CD4-positive, alpha-beta T cell treated with Interleukin-4 for 4 hours (primary cell): ENCODE results near the gene PTPRN.
"Not testable (repeated sequence)": the region's sequence is repeated elsewhere in the genome, so short reads cannot be mapped to it uniquely, and the experiment has no call there.

Experiments
- DNase-seq: peaks from one replicate; pipeline ENCODE4 v3.0.0-alpha.2; 2020

PTPRN gene

DNA sequence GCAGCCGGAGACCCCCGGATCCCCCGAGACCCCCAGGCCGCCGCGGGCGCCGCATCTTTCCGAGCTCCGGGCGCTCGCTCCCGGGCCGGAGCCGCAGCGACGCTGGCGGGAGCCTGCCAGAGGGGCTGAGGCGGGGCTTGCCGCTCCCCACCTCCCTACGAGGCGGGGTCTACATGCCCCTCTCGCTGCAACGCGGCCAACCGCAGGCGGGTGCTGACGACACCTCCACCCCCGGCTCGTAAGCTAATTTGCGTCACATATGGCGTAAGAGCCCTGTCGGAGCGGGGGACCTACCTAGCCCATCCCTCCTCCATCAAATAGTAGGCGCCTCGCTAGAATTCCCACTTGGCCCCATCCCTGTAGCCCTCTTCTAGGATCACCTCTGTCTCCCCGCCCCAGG, at the start of gene PTPRN:
Gene PTPRN, minus strand, starts transcription at position 124 of the 400 bp plus-strand sequence. Its CDS starts 69 bp downstream, at position 55.
- DNase-seq: no peak

DNA sequence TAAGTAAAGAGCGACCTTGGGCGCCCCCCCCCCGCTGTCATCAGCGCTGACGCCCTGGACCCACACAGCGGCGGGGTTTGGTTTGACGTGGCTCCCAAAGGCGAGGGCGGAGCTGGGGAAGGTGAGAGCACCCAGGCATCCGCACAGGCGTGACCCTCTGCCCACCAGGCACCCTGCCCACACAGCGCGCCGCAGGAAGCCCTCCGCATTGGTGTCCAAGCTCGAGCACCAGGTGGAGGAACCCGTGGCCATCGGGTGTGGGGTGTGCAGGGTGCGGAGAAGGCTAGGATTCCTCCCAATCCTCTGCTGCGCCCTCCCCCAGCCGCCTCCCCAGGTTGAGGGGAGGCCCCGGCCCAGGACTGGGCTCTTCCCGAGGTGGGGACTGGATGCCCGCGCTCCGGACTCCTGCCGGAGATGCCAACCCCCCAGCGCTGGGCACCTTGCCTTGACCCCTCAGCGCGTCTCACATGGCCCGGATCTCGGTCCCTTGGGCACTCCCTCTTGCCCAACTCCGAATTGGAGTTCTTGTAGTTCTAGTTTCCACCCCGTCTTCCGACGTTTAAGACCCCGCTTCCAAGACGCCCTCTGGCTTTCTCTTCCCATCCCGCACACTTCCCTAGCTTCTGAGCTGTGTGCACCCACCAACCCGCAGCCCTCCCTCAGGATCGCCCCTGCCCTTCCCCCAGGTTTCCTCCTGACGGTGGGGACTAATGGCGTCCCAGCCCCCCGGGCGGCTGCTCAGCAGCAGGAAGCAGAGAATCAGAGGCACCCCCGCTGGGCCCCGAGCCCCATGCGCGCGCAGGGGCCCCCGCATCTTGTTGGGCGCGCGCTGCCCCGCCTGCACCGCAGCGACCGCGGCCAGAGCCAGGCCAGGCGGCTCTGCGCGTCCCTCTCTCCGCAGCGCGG, 49.2 kb upstream of the PTPRN start:
- DNase-seq: no peak

DNA sequence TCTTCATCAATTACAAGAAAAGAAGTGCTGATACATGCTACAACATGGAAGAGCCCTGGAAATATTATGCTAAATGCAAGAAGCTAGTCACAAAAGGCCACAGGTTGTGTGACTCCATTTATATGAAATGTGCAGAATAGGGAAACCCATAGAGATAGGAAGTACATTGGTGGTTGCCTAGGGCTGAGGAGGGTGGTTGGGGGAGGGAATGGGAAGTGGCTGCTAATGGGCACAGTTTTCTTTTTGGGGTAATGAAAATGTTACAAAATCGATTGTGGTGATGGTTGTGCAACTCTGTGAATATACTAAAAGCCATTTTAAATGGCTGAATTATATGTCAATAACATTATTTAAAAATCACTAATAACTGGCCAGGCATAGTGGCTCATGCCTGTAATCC, 47.6 kb upstream of the PTPRN start:
- peak; percentile 8 for DNase-seq

DNA sequence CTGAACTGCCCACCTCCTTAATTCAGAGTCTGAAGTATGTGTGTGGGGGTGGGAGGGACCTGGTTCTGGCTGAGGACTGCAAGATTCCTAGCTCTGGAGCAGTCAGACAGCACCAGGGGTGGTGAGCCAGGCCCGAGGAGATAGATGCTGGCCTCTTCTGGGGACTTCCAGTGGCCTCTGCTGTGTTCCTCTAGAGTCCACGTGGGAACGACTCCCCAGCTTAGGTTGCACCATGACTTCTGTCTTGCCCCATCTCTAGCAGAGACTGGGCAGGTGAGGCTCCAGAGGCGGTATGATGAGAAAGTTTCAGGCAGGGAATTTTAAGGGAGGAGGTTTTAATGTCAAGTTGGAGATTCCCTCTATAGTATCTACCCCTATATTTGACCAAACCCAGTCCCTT, 45.4 kb upstream of the PTPRN start:
- no peak for DNase-seq

DNA sequence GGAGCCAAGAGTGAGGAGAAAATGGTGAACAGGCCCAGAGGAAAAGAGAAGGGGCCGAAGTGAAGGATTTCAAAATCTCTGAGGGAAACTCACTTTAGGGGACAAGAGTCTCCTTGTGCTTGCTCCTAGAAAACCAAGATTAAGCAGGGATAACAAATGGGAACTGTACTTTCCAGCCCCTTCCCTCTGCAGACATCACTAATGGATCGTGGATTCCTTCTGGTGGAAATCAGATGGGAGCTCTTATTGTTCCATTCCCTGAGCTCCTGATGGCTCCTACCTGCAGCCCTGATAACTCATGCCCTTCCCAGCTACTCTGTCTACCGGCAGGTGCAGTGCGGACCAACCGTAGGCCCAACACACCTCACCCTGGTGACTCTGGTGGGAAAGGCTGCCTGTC, 43.9 kb upstream of the PTPRN start:
- no peak for DNase-seq

DNA sequence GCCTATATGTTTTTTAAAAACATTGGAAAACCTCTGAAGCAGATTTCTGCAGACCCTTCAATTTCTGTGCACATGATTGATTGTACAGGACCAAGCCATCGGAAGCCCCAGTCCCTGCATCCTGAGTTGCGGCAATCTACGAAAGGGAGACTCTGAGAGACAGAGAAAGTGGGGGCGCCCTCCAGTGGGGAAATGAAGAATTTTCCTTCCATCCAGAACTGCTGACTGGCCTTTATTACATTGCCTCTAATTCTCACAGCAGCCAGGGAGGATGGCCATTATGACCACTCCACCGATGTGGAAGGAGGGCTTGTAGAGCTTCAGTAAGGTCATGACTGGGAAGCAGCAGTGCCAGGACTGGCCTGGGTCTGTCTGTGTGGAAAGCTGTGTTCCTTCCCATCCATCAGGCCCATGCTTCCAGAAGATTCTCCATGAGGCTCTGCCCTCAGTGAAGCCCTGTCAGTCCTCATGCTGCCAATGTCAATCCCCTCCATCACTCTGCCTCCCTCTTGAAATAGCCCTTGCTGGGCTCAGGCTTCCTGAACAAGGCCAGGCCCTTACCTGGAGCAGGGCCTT, 43.3 kb upstream of the PTPRN start:
- DNase-seq: peak; percentile 60

DNA sequence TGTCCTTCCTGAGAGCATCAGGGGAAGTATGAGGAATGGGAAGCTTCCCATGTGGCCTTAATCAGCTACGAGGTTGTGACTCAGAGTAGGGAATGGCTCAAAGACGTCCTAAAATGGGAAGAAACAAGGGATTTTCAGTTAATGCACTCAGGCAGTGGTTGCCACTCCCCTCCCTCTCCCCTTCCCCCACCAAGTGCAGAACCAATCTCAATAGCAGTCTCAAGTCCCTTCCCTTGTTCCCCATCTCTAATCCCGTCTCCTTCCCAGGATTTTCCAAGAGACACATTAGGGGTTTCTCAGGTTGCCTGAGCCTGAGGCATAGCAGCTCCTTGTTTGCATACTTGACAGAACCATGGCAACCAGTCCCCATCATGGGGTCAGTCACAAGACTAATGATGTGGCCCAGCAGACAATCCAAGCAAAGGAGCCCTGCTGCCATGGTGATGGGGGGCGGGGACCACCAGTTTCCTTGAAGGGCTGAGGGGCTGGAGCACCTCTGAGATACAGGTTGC, 41.6 kb upstream of the PTPRN start:
- no peak for DNase-seq

DNA sequence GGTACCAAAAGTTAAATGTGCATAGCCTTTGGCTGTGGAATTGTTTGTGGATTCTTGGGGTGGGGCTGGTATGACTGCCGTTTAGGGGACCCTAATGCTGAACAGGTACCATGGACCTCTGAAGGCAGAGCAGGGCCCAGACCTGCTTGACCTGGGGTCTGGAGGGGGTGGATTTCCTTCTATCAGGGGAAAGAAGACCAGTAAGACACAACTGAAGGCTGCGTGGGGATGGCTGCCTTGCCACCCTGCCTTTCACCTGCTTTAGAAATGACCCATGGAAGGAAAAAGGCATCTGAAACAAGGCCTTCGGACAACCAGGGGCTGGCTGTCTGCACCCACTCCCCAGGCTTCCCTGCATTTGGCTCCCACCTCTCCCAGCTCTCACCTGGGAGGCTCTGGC, 41.0 kb upstream of the PTPRN start:
- DNase-seq: no peak

DNA sequence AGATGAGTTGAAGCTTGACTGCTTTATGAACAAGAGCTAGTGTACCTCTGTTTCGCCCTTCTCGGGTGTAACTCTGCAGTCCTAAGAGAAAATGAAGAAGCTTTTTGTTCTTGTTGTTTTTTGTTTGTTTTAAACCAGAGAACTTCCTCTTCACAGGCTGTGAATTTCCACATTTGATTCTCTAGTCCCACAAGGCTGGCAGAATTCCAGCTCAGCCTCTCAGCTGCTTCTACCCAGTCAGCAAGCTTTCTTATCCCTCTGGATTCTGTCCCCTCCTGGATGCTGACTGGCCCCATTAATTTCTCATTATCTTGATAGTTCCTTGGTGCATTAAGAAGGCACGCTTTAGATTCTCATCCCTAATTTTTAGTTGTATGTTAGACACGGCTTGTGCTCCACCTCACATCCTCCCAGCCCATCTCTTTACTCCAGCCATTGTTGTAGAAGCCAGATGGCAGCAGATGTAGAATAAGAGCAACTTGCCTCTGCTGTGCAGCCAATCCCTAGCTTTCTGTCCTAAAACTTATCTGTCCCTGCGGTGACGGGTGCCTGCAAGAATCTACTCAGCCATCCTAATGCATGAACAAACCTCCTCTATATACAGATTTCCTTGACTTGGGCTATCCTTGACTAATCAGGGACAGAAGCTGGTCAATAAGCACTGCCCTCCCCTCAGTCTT, 35.7 kb upstream of the PTPRN start:
- DNase-seq: no peak

DNA sequence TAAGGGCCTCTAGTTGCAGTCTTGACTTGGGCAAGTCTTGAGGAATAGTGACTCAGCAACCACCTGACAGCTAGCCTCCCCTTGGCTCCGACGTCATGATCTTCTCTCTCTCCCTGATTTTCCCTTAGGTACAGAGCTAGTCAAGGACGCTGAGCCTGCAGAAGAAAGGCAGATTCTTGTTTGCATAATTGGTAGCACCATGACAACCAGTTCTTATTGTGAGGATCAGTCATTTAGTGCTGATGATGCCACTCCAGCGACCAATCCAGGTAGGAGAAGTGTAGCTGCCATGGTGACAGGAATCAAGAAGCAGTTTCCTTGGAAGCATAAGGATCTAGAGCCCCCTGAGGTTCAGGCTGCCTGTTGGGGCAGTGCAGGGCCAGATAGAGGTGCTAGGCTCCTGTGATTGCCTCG, 26.2 kb upstream of the PTPRN start:
- DNase-seq: no peak

DNA sequence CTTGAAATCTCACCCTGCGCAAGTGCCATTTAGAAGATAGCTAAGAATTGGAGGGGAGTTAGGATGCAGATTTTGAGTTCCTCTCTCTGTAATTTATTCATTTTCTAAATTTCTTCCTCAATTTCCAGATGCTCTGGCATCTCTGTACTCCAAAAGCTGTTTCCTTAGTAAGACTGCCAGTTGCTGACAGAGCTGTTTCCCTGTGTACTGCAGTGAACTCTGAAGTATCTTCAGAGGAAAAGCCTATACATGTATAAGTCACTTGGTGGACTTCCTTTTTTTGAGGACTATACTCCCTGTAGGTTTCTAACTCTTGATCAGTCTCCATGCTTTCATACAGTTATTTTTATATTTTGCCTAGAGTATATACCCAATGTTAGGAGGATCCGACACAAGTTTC, 24.9 kb upstream of the PTPRN start:
- DNase-seq: no peak

DNA sequence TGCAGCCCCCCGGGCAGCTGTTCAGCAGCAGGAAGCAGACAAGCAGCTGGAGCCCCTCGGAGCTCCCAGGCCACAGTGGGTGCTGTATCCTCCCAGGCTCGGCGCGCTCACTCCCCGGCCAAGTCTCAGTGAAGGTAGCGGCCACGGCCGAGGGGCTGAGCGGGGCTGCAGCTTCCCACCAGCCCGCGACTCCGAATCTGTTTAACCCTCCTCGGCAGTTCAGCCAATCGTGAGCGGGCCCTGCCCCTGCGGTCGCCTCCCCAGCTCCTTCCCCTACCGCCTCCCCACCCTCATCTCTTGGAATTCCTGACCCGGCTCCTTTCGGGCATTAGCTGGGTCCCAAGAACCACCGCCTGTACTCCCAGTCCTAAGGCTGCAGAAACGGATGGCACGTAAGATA, 23.3 kb upstream of the PTPRN start, which contains the start of gene RESP18:
Gene RESP18, minus strand, starts transcription at position 203 of the 400 bp plus-strand sequence.
- no peak for DNase-seq

DNA sequence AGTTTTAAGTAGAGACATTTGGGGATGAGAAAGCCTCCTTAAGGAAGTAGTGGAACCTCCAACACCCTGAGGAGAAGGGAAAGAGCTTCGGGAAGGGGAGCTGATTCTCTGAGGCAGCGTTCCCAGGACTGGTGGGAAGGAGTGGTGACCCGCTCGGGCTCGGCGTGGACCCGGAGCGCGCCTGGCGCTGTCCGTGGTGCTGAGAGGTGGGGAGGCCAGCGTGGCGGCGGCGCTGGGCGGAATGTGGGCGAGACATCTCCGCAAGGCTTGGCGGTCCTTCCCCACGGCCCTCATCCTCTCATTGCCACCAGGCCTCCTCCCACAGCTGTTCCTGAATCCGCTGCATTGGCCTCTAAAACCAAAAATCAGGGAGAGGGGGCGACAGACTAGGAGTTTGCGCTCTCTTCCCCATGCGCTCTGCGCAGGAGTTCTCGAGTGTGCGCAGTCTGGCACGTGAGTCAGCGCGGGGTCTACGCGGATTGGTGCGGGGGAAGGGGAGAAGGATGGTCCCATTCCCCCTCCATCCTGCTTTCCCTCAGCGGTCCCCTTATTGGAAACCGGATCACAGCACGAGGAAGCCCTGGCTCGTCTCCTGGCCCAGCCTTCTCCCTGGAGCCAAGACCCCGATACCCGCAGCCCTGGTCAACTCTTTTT, 22.5 kb upstream of the PTPRN start:
- no peak for DNase-seq

DNA sequence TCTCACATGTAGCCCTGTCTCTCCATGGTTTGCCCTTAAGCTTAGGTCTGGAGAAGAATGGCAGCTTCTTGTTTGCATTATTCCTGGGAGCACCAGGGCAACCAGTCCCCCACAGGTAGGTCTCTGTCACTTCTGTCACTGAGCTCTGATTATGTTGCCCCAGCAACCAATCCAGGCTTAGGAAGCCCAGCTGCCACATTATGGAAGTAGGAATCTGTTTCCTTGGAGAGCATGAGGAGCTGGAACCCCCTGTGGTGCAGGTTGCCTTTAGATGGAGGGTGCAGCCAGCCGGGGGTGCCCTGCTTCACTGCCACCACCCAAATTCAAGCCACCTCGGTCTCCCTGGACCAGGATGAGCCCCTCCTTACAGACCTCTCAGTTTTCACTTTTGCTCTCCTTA, 18.5 kb upstream of the PTPRN start:
- DNase-seq: no peak

DNA sequence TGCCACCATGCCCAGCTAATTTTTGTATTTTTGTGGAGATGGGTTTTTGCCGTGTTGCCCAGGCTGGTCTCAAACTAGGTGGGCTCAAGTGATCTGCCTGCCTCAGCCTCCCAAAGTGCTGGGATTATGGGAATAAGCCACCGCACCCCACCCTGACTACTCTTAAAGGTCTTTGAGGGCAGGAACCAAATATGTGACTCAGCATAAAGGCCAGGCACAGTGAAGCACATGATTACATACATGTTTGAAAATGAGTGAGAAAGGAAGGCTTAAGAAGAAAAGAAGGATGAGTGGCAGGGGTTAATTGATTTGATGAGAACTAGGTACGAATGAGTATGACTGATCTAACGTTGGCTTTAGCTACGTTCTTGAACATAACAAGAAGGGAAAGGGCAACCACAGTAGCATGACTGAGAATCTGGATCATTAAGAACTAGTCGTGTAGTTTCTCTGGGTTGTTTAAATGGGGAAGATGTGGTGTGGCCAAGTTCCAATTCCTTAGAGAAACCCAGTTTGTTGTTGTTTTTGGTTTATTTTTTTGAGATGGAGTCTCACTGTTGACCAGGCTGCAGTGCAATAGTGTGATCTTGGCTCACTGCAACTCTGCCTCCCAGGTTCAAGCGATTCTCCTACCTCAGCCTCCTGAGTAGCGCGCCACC, 16.6 kb upstream of the PTPRN start:
- no peak for DNase-seq

DNA sequence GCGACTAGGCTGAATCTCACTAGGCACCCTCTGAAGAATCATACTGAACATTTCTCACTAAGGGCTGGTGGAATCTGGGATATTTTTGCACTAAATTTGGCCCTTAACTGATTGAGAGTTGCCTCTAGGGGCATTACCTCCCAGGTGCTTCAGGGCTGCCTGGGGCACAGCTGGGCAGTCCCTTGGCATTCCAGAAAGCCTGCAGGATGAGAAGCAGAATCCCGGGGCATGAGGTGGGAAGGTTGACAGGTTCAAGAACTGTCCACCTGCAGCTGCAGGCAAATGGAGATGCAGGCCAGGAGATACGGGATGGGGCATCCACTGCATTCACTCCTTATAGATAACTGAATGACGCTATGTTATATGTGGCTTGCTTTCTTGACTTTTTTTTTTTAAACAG, 15.9 kb upstream of the PTPRN start:
- DNase-seq: no peak

DNA sequence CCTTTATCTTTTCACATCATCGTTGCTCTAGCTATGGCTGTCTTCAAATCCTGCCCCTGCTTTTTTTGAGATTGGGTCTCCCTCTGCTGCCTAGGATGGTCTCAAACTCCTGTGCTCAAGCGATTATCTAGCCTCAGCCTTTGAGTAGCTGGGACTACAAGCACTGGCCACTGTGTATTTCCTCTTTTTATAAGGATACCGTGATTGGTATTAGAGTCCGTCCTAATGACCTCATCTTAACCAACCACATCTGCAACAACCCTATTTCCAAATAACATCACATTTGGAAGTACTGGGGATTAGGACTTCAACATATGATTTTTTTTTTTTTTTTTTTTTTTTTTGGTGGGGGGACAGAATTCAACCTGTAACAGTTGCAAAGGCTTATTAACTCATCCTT, 14.2 kb upstream of the PTPRN start:
- no peak for DNase-seq

DNA sequence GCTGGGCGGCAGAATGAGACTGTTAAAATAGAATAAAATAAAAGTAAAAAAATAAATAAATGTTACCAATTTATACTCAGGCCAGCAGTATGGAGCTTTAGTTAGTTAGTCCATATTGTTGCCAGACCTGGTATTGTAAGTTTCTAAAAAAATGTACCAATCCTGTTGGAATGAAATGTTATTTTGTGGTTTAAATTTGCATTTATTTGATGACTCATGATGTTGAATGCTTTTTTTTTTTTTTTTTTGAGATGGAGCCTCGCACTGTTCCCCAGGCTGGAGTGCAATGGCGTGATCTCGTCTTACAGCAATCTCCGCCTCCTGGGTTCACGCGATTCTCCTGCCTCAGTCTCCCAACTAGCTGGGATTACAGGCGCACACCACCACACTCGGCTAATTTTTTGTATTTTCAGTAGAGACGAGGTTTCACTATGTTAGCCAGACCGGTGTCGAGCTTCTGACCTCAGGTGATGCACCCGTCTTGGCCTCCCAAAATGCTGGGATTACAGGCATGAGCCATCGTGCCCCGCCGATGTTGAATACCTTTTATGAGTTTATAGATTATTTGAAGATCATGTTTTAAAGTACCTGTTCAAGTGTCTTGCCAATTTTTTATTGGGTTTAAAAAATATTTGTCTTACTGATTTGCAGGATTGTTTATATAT, 5.7 kb upstream of the PTPRN start:
- DNase-seq: no peak

DNA sequence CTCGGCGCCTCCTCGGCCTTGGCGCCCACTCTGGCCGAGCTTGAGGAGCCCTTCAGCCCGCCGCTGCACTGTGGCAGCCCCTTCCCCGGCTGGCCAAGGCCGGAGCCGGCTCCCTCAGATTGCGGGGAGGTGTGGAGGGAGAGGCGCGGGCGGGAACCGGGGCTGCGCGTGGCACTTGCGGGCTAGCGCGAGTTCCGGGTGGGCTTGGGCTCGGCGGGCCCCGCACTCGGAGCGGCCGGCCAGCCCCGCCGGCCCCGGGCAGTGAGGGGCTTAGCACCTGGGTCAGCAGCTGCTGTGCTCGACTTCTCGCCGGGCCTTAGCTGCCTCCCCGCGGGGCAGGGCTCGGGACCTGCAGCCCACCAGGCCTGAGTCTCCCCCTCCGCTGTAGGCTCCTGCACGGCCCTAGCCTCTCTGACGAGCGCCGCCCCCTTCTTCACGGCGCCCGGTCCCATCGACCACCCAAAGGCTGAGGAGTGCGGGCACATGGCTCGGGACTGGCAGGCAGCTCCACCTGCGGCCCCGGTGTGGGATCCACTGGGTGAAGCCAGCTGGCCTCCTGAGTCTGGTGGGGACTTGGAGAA, 3.6 kb upstream of the PTPRN start:
- DNase-seq: not testable (repeated sequence)

DNA sequence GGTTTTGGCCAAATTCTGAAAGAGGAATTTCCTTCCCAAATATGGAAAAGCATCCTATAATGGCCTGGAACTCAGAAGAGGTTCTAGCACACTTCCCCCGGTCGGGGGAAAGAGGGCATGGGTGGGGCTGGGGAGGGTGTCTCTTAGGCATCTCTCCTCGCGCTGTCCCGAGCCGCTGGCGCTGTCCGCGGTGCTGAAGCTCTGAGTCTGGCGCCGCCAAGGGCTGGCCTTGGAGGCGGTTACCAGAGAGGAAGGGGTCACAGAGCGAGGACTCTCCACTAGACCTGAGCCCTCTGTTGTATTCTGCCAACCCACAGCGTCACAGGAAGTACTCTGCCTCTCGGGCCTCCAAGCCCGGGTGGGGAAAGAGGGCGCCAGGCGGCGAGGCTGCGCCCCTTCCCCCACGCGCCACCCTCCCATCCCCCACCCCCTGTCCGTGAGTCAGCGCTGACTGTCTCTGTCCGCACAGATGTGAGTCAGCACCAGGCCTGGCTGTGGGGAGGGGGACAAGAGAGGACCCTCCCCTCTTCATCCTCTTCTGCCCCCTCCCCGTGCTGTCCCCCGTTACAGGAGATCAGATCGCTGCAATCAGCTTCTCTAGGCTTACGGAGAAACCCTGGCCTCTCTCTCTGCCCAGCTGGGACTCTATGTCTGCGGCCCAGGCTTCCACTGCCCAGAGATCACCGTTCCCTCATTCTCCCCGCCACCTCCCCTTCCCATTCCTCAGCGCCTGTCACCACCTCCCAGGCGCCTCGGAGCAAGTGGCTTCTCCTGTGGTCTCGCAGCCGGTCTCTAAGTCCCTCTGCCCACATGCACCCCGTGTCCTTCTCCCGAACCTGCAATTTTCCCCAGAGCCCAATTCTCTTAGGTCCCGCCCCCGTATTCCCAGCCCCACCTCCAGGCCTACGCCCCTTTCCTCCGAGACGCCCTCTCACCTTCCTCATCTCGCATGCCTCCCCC, 779 bp downstream of the PTPRN start:
- DNase-seq: peak; percentile 47
